Psoas muscle (tissue), 8 donors: Measurements from ENCODE around the gene EIF1. TPM values are rescaled to one million over a fixed set of nuclear protein-coding genes. Genes with fewer than 3 reads are reported as not detected.

Source experiments
- ATAC-seq, 4 donors: fragments of 200-7000 bp; cut with Tn5 transposase; one replicate each; pipeline ENCODE4 v1.9.1; 2020; ENCODE audit warnings: moderate library complexity in 3 of 4, mild to moderate bottlenecking in 2 of 4
- DNase-seq, 2 donors: peaks; one replicate each; pipeline ENCODE4 v3.0.0-alpha.2; 2020
- H3K27ac ChIP-seq: fragments of 200-600 bp; one replicate; pipeline ENCODE4 v1.8.0; 2022
- H3K27me3 ChIP-seq, 3 donors: fragments of 200-600 bp in 1 of 3; one replicate each; pipeline versions ENCODE4 v1.6.1 to v1.8.0; 2013 to 2022; ENCODE audit warnings: low read length in 2 of 3, mild to moderate bottlenecking in 2 of 3, moderate library complexity in 1 of 3; ENCODE audit not compliant: insufficient read depth in 3 of 3
- H3K36me3 ChIP-seq, 2 donors: fragments of 200-600 bp in 1 of 2; one replicate each; pipeline versions ENCODE4 v1.6.1 to v1.8.0; 2013 to 2022; ENCODE audit warnings: low read depth in 1 of 2, mild to moderate bottlenecking in 1 of 2, moderate library complexity in 1 of 2; ENCODE audit not compliant: insufficient read depth in 1 of 2
- H3K4me1 ChIP-seq: fragments of 200-600 bp; one replicate; pipeline ENCODE4 v1.8.0; 2022
- H3K4me3 ChIP-seq: fragments of 200-600 bp; one replicate; pipeline ENCODE4 v1.8.0; 2022; ENCODE audit warnings: mild to moderate bottlenecking
- H3K9me3 ChIP-seq: fragments of 200-600 bp; one replicate; pipeline ENCODE4 v1.8.0; 2022
- CTCF ChIP-seq: fragments of 200-600 bp; IDR thresholded peaks from one replicate; pipeline ENCODE4 v1.8.0; 2022; ENCODE audit warnings: antibody characterized with exemption
- WGBS, 3 donors: extraction: QIAGEN DNeasy Blood & Tissue Kit; methylation state at CpG; one replicate each; pipeline versions ENCODE4 v1.1.6 to v1.1.7; 2013; 5-methylcytosine and 5-hydroxymethylcytosine counted together
- intact Hi-C, 2 donors: fragments of 100-400 bp; cut with DNase I; formaldehyde crosslinking; loops; one replicate each; pipeline versions ENCODE4 v1.11.0 to v1.14.2; 2022
- polyA plus RNA-seq, 3 donors: library from polyadenylated mRNA; stranded (reverse); fragments of 200-250 nt; gene quantifications; one replicate each; pipeline ENCODE4 v1.2.3, GENCODE V29; 2013
- total RNA-seq, 4 donors: library from RNA; stranded (reverse); fragmentation: NEBNext Ultra II Directional in 2 of 4; extraction: Animal tissue kit (Norgen Biotek cat#: 25700) in 2 of 4; gene quantifications; one replicate each; pipeline versions ENCODE4 v1.2.1 to v1.2.4, GENCODE V29; 2021 to 2023
- donor health status: healthy with polysubstance abuse.
- donor health status: DM: no; HTN: no; CAD: no; lungs with moderate emphysema.
- donor health status: Bipolar disorder and iron deficiency.
- donor health status: healthy.
- donor health status: DM: yes; HTN: yes; CAD: no.
- donor health status: DM: no; HTN: no; CAD: no.
- donor health status: DM: no; HTN: no; CAD: no.
- donor health status: DM: yes; HTN: yes; CAD: no.

The EIF1 gene
- total and polyA plus RNA-seq, 7 donors: 1,399 to 2,724 (median 1,788) TPM

DNA sequence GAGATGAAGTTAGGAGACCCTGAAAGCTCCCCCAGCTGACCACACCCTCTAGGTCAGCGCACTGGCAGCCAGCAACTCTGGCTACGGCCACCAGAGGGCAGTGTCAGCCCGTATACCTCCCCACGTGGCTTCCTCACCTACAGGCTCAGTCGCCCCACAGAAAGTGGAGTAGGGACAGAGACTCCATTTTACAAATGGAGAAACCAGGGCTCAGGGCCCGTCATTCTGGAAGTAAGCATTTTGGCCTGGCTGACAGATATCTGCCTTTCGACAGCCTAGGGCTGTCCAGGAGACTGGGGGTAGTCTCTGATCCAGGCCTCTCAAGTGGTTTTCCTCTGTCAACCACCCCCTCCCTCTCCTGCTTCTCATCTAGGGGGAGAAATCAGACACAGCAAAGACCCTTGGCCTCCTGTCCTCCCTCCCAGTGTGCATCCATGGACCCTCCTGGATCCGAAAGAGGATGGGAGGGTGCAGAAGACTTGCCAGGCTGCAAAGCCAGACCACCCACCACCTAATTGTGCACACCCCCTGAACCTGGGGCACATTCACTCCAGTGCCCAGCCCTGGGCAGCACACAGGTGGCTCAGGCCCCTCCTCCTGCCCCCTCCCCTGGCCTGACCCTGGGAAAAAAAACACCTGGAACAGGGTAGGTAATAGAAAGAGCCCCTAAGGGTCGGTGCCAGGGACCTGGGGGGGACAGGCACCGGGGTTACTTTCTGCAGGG lies 49.6 kb downstream of the EIF1 start:
- no peaks in the 10 kb centered on the region for H3K36me3 ChIP-seq
- 27 to 30% (median 29%) methylated on average over 10 of the region's 10 CpGs for WGBS, 3 donors
- intact Hi-C loops: loop anchor here (1.0 to 10.0 kb wide), 2 partner anchors 63 to 147 kb away; no protein-coding TSS in a partner anchor
- DNase-seq: peak; percentile 75 to 89
- peak; percentile 99 for TF ChIP-seq CTCF
- no peaks in the 10 kb centered on the region for H3K9me3 ChIP-seq
- peaks cover 19% of the 10 kb centered on the region for H3K4me1 ChIP-seq
- H3K27me3 ChIP-seq: peaks cover 0 to 45% (median 10%) of the 10 kb centered on the region in 3 donors
- no peak overlapping the region for H3K27ac ChIP-seq
- peak; percentile 90 to 96 (median 95) for ATAC-seq
- no peak overlapping the region for H3K4me3 ChIP-seq

DNA sequence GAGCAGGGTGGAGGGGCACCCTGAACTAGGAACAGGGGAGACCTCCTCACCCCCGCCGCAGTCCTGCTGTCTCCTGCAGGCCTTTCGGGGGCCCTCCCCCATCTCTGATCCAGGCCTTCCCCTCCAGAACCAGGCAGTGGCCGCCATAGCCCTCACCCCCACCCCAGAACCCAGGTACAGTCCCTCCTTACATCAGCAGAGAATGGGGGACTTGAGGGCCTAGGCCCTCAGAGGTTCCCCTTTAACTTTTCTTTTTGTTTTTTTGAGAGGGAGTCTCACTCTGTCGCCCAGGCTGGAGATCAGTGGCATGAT lies 50.1 kb downstream of the EIF1 start:
- no peaks in the 10 kb centered on the region for H3K9me3 ChIP-seq
- WGBS, 3 donors: 97 to 100% (median 98%) methylated on average over 4 to 5 of the region's 5 CpGs
- peaks cover 19% of the 10 kb centered on the region for H3K4me1 ChIP-seq
- H3K27ac ChIP-seq: no peak overlapping the region
- no peak for TF ChIP-seq CTCF
- no peaks in the 10 kb centered on the region for H3K36me3 ChIP-seq
- DNase-seq (no peak), ATAC-seq (peak in 1 of 4 donors; percentile 15)
- intact Hi-C loops: loop anchor here (1.0 to 10.0 kb wide), 2 partner anchors 63 to 146 kb away; no protein-coding TSS in a partner anchor
- H3K4me3 ChIP-seq: no peak overlapping the region
- peaks cover 0 to 40% (median 8%) of the 10 kb centered on the region in 3 donors for H3K27me3 ChIP-seq

DNA sequence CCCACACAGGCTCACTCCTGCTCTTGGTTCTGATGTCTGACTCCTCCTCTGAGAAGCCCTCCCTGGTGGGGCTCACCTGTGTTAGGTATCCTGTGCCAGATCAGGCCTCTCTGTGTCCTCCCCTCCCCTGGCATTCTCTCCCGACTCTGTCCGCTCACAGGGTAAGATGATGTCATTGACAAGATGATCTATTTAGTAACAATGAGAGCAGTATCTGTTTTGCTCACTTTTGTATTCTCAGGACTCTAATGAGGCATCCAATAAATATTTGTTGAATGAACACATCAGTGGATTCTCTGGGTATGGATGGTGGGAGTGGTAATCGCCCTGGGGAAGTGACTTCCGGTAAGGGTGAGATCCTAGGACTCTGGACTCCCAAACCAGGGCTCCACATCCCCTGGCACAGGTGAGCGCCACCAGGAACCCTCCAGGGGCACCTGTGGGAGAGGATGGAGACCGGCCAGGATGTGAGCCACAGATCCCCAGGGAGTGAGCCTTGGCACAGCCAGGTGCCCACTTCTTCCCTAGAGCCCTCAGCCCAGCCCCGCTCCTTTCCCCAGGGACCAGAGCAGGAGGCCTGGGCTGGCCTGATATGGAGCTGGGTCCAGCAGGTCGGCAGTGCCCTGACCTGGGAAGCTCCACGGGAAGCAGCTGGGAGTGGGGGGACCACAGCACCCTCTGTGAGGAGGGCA lies 51.1 kb downstream of the EIF1 start:
- intact Hi-C loops: loop anchor here in 1 of 2 donors (10.0 kb wide), 1 partner anchor 145 kb away; no protein-coding TSS in a partner anchor
- no peaks in the 10 kb centered on the region for H3K36me3 ChIP-seq
- DNase-seq (no peak), ATAC-seq (no peak)
- 66 to 72% (median 70%) methylated on average over 9 of the region's 9 CpGs for WGBS, 3 donors
- no peak for TF ChIP-seq CTCF
- no peaks in the 10 kb centered on the region for H3K9me3 ChIP-seq
- H3K27me3 ChIP-seq: peaks cover 0 to 29% (median 4%) of the 10 kb centered on the region in 3 donors
- H3K27ac ChIP-seq: no peak overlapping the region
- peaks cover 8% of the 10 kb centered on the region for H3K4me1 ChIP-seq
- no peak overlapping the region for H3K4me3 ChIP-seq

- Histone ChIP-seq H3K36me3 (no peaks in the 10 kb centered on the region), H3K9me3 (no peaks in the 10 kb centered on the region), H3K27me3 (peaks cover 0 to 22% (median 1%) of the 10 kb centered on the region in 3 donors), H3K27ac (no peak overlapping the region), H3K4me1 (peaks cover 3% of the 10 kb centered on the region), H3K4me3 (no peak overlapping the region)
- ATAC-seq (no peak), DNase-seq (no peak)
- intact Hi-C loops: no loop called here
- TF ChIP-seq CTCF: no peak
- 89 to 95% (median 92%) methylated on average over 5 of the region's 5 CpGs for WGBS, 3 donors
Observed at GRCh38 chr17:41740506-41740905, 51.8 kb downstream of the EIF1 start.
